ENCODE results near the gene FLAD1.

- TF ChIP-seq CTCF (IDR thresholded peaks at IDR 0.05; ENCODE audit: low read depth, low read length), result no peak
- no peak for TF ChIP-seq EZH2phosphoT487 (IDR thresholded peaks at IDR 0.05; ENCODE audit: low read depth)
Measured at GRCh38 chr1:154938604-154939399, 44.3 kb upstream of the FLAD1 start.
